GM13976 (cell line): ENCODE measurements around the gene SNTG2.

Experiments used
- DNase-seq: peaks from one replicate; pipeline ENCODE4 v3.0.0; 2012; ENCODE audit warnings: low spot score
- CTCF ChIP-seq: IDR thresholded peaks from 2 replicates; pipeline ENCODE4 v1.5.1; 2012; ENCODE audit warnings: borderline replicate concordance, mild to moderate bottlenecking; ENCODE audit not compliant: insufficient read depth; ENCODE audit errors: extremely low read depth, missing control alignments, control extremely low read depth
- in situ Hi-C: fragments of 300-500 bp; cut with MboI; formaldehyde crosslinking; loops from one replicate; pipeline ENCODE4 v1.12.0; 2022; ENCODE audit warnings: low sequenced_read_pairs, mixed read lengths, inconsistent platforms; ENCODE audit not compliant: unreplicated experiment

SNTG2 gene

GRCh38 chr2:981258-981657 lies 30.6 kb downstream of the SNTG2 start:
- in situ Hi-C loops: no loop called here
- TF ChIP-seq CTCF: no peak
- DNase-seq: no peak

- in situ Hi-C loops: no loop called here
- no peak for TF ChIP-seq CTCF
Measured at GRCh38 chr2:981759-982158, 31.1 kb downstream of the SNTG2 start.

GRCh38 chr2:985317-985898 lies 34.8 kb downstream of the SNTG2 start:
- no peak for TF ChIP-seq CTCF
- in situ Hi-C loops: no loop called here
- DNase-seq: no peak

More at GRCh38 chr2:981759-982158, 31.1 kb downstream of the SNTG2 start:
- DNase-seq: no peak

- in situ Hi-C loops: no loop called here
- DNase-seq: no peak
- TF ChIP-seq CTCF: no peak
Measured at GRCh38 chr2:987789-988188, 37.1 kb downstream of the SNTG2 start.

- in situ Hi-C loops: no loop called here
- no peak for DNase-seq
- no peak for TF ChIP-seq CTCF
Measured at GRCh38 chr2:989781-990467, 39.3 kb downstream of the SNTG2 start.

GRCh38 chr2:990970-991369 lies 40.3 kb downstream of the SNTG2 start:
- no peak for DNase-seq
- in situ Hi-C loops: no loop called here
- no peak for TF ChIP-seq CTCF
